A673 (cell line): ENCODE results near the gene ATP2A3. TPM values are rescaled to one million over a fixed set of nuclear protein-coding genes. Genes with fewer than 3 reads are reported as not detected.

Source experiments
- BruUV-seq: library from RNA; stranded (reverse); fragments of 400-500 nt; replicated peaks from 2 replicates; lab custom pipeline; 2021; lab: Mats Ljungman, UMichigan
- CTCF ChIA-PET: fragments of 300-600 bp; sonication (Branson Sonifier 250); formaldehyde crosslinking; loops from one replicate; lab custom pipeline; 2022; ENCODE audit warnings: antibody characterized with exemption; lab: Charles Lee
- POLR2A ChIA-PET: fragments of 300-600 bp; sonication (Branson Sonifier 250); formaldehyde crosslinking; loops from one replicate; lab custom pipeline; 2022; ENCODE audit warnings: antibody characterized with exemption; ENCODE audit not compliant: low non-redundant PET; lab: Charles Lee
- DNase-seq: peaks from one replicate; pipeline ENCODE4 v3.0.0-alpha.2; 2015; ENCODE audit warnings: low spot score
- H3K27ac ChIP-seq: fragments of 200-600 bp; sonication (generic); 2 replicates; pipeline ENCODE4 v1.5.1; 2016; ENCODE audit warnings: mixed run types, low read depth, mild to moderate bottlenecking, mixed read lengths, antibody characterized with exemption, low read length; ENCODE audit not compliant: poor library complexity, severe bottlenecking
- H3K27me3 ChIP-seq: fragments of 200-600 bp; sonication (generic); replicated peaks from 2 replicates; pipeline ENCODE4 v1.6.1; 2017; ENCODE audit warnings: mixed run types, low read depth, mild to moderate bottlenecking, mixed read lengths, antibody characterized with exemption, low read length; ENCODE audit not compliant: insufficient read depth, poor library complexity
- H3K36me3 ChIP-seq: fragments of 200-600 bp; sonication (generic); 2 replicates; pipeline ENCODE4 v1.6.1; 2016; ENCODE audit warnings: mixed run types, mild to moderate bottlenecking, mixed read lengths, antibody characterized with exemption, low read length; ENCODE audit not compliant: insufficient read depth, poor library complexity, severe bottlenecking
- H3K4me1 ChIP-seq: fragments of 200-600 bp; sonication (generic); 2 replicates; pipeline ENCODE4 v1.6.1; 2017; ENCODE audit warnings: mixed run types, mild to moderate bottlenecking, mixed read lengths, antibody characterized with exemption, low read length; ENCODE audit not compliant: insufficient read depth, poor library complexity, severe bottlenecking
- H3K4me3 ChIP-seq: fragments of 200-600 bp; sonication (generic); 2 replicates; pipeline ENCODE4 v1.5.1; 2016; ENCODE audit warnings: low read depth, mixed run types, mild to moderate bottlenecking, mixed read lengths, low read length; ENCODE audit not compliant: poor library complexity, severe bottlenecking
- H3K9me3 ChIP-seq: fragments of 200-600 bp; sonication (generic); 2 replicates; pipeline ENCODE4 v1.6.1; 2016; ENCODE audit warnings: mixed run types, low read depth, mild to moderate bottlenecking, mixed read lengths, antibody characterized with exemption, low read length; ENCODE audit not compliant: poor library complexity, severe bottlenecking
- CTCF ChIP-seq: fragments of 300-800, 200-600 bp; sonication (generic); conservative IDR thresholded peaks from 2 replicates; pipeline ENCODE4 v1.5.1; 2017; ENCODE audit warnings: low read depth, mild to moderate bottlenecking, antibody characterized with exemption, low read length, moderate library complexity, mixed read lengths
- EZH2 ChIP-seq: fragments of 200-600 bp; sonication (generic); IDR thresholded peaks from 2 replicates; pipeline ENCODE4 v1.6.1; 2017; ENCODE audit warnings: borderline replicate concordance, low read depth, mild to moderate bottlenecking, mixed read lengths, antibody characterized with exemption, low read length; ENCODE audit not compliant: poor library complexity, severe bottlenecking
- intact Hi-C: fragments of 100-400 bp; cut with micrococcal nuclease; formaldehyde crosslinking; loops from one replicate; pipeline ENCODE4 v1.10.0; 2022; ENCODE audit not compliant: unreplicated experiment
- total RNA-seq: library from RNA; stranded (reverse); gene quantifications from 2 replicates; pipeline ENCODE4 v1.2.3, GENCODE V29; 2021

Gene ATP2A3
- total RNA-seq, 1 experiment from 2014 or later = 0.17 TPM

DNA sequence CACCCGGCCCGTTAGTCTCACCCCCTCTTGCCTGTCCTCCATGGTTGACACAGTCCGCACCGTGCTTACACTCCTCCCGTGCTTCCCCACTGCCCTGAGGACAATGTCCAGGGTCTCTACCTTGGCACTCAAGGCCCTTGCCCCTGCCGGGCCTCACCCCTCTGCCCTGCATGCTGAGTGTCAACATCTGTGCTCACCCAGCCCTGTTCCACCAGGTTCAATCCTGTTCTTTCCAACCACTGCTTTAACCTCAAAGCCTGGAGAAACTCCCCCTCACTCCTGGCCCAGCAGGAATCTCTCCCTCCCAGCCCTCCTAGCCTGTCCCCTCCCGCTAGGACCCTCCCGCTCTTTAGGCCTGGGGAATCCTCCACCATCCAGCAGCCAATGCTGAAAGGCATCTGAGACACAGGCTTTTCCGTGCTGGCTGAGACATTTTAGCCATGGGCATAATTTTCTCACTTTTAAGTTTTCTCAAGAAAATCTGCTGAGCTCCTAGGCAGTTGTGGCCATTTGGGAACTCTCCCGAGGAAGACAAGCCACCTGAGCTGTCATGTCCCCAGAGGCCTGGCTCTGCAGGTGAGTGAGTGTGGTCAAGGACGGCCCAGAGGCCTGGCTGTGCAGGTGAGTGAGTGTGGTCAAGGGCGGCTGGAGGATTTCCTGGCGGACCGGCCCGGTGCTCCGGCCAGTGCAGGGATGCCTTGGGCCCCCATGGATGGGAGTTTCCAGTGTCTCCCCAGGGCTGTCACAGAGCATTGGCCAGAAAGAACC, 37.2 kb downstream of the ATP2A3 start:
- no peak for DNase-seq
- H3K27me3 ChIP-seq = no peaks in the 10 kb centered on the region
- ChIA-PET POLR2A (no interaction called here), CTCF (no interaction called here)
- H3K9me3 ChIP-seq = no peaks in the 10 kb centered on the region
- no peaks in the 10 kb centered on the region for H3K4me1 ChIP-seq
- TF ChIP-seq EZH2 (no peak), CTCF (no peak)
- H3K27ac ChIP-seq = no peak overlapping the region
- H3K4me3 ChIP-seq = no peak overlapping the region
- intact Hi-C loops = no loop called here
- no TSS peak for BruUV-seq
- no peaks in the 10 kb centered on the region for H3K36me3 ChIP-seq

- intact Hi-C loops = no loop called here
- POLR2A ChIA-PET = no interaction called here
Observed at GRCh38 chr17:3925684-3926485, 38.4 kb downstream of the ATP2A3 start.

More at GRCh38 chr17:3925684-3926485, 38.4 kb downstream of the ATP2A3 start:
- CTCF ChIA-PET = no interaction called here
- Histone ChIP-seq H3K27ac (no peak overlapping the region), H3K4me1 (no peaks in the 10 kb centered on the region), H3K4me3 (no peak overlapping the region), H3K27me3 (no peaks in the 10 kb centered on the region), H3K36me3 (no peaks in the 10 kb centered on the region), H3K9me3 (no peaks in the 10 kb centered on the region)
- no TSS peak for BruUV-seq
- TF ChIP-seq CTCF (no peak), EZH2 (no peak)
- no peak for DNase-seq
